GM10248 (cell line): ENCODE results near the gene ARL15.

Experiments
- CTCF ChIA-PET: fragments of 300-600 bp; sonication (Branson Sonifier 250); formaldehyde crosslinking; extraction: SDS; loops from one replicate; lab custom pipeline; 2021; ENCODE audit warnings: antibody characterized with exemption; lab: Yijun Ruan, JAX
- POLR2A ChIA-PET: fragments of 350-650 bp; sonication (Branson Sonifier 250); formaldehyde crosslinking; extraction: SDS; loops from one replicate; lab custom pipeline; 2020; ENCODE audit warnings: antibody characterized with exemption; lab: Yijun Ruan, JAX
- DNase-seq: peaks from one replicate; pipeline ENCODE4 v3.0.0; 2012; ENCODE audit errors: extremely low spot score
- TF ChIP-seq, protein P1 (sequence below): IDR thresholded peaks from 2 replicates; pipeline ENCODE4 v1.5.1; 2012; ENCODE audit warnings: mild to moderate bottlenecking, low read depth; ENCODE audit errors: extremely low read depth, missing control alignments, control extremely low read depth

The ARL15 gene

DNA sequence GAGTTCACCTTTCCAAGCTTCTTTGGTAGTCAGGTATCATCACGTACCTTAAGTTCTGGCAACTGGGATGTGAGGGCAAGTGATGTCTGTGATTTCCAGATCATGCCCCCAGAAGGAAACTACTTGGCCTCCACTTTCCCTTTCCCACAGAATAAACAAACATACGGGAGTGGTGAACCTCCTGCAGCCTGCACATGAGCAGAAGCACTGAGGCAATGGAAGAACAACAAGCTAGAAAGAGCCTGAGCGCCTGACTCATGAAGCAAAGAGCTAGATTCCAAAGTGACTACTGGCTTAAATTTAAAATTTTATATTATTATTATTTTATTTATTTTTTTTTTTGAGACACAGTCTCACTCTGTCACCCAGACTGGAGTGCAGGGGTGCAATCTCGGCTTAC, 35.0 kb downstream of the ARL15 start:
- ChIA-PET POLR2A (no interaction called here), CTCF (interaction anchor here (0.6 to 2.2 kb wide), 2 partner anchors 144 to 431 kb away, joined by 3 to 6 read pairs; no protein-coding TSS in a partner anchor)
- DNase-seq, result no peak
- TF ChIP-seq, protein P1, sequence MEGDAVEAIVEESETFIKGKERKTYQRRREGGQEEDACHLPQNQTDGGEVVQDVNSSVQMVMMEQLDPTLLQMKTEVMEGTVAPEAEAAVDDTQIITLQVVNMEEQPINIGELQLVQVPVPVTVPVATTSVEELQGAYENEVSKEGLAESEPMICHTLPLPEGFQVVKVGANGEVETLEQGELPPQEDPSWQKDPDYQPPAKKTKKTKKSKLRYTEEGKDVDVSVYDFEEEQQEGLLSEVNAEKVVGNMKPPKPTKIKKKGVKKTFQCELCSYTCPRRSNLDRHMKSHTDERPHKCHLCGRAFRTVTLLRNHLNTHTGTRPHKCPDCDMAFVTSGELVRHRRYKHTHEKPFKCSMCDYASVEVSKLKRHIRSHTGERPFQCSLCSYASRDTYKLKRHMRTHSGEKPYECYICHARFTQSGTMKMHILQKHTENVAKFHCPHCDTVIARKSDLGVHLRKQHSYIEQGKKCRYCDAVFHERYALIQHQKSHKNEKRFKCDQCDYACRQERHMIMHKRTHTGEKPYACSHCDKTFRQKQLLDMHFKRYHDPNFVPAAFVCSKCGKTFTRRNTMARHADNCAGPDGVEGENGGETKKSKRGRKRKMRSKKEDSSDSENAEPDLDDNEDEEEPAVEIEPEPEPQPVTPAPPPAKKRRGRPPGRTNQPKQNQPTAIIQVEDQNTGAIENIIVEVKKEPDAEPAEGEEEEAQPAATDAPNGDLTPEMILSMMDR, result no peak

DNA sequence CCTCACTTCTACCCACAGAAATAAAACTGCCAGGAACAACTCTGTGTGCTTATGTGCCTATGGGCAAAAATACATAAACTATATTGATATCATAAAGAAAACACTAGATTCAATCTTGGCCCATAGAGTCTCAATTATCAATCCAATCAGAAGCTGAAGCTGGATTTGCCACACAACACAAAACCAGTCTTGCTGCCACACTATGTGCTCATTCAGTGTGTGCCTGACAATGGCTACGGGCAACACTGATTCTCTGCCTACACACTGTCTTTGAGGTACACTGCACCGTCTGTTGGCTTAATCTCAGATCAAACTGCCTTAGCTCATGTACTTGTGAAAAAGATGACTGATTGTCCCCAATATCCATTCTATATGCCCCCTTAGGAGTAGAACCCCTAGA, 35.4 kb downstream of the ARL15 start:
- ChIA-PET POLR2A (no interaction called here), CTCF (interaction anchor here (0.6 to 2.2 kb wide), 2 partner anchors 145 to 430 kb away, joined by 3 to 6 read pairs; no protein-coding TSS in a partner anchor)
- TF ChIP-seq, protein P1, result no peak
- no peak for DNase-seq

DNA sequence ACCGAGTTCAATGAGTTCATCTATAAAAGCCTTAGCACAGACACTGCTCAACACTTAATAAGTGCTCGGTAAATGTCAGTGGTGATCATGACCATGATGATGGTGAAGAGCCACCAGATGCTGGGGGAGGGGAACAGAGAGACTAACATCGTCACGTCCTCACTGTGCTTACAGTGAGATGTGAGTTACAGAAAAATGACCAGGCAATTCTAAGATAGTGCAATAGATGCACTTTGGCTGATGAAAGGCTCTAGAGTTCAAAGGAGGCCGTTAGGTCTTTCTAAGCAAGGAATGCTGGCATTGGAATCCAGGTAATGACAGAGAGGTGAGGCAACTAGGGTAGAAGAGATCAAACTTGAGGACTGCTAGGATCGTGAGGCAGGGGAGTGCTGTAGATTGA, 36.7 kb downstream of the ARL15 start:
- no peak for DNase-seq
- TF ChIP-seq, protein P1, result no peak
- ChIA-PET POLR2A (no interaction called here), CTCF (no interaction called here)

DNA sequence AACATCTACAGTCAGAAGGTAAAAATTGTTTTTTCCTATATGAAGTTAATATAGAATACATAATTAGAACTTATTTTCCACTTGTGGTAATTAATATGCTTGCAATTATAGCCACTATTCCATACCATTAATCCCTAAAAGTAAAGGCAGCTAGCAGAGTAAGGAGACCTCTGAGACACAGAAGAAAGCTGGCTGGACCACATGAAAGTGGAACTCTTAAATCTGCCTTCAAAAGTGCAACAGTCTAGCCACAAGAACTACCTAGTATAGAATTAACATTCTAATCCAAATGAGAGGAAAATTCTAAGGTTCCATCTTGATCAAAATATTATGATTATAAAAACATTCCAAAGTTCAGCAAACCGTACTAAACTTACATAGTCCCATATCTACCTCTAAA, 37.6 kb downstream of the ARL15 start:
- ChIA-PET CTCF (no interaction called here), POLR2A (no interaction called here)
- no peak for DNase-seq
- TF ChIP-seq, protein P1, result no peak

DNA sequence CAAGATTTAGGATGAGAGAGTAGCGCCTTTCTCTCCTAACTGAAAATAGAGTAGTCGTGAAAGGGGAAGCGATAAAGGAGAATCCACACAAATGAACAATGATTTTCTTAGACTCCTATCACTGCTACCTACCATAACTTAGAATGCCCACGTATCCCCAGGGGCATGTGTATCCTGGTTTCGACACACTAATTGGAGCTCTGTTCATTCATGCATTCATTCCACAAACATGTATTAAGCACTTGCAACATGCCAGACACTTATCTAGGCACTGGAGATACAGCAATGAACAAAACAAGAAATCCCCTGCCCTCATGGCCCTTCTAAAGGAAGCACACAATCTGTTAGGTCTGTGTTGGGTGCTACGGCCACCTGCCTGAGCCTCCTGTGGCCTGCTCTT, 40.0 kb downstream of the ARL15 start:
- TF ChIP-seq, protein P1, result no peak
- ChIA-PET CTCF (no interaction called here), POLR2A (no interaction called here)
- no peak for DNase-seq

DNA sequence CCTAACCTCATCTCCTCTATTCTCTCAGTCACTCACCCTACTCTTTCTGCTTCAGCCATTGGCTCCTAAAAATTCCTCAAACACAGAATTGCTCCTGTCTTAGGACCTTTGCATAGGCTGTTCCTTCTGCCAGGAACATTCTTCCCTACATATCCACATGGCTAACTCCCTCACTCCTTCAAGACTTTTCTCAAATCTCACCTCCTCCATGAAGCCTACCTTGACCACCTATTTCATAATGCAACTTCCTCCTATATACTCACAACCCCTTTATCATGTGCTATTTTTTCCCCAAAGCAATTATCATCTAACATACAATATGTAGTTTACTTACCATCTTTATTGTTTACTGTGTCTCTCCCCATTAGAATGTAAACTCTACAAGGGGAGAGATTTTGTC, 45.8 kb downstream of the ARL15 start:
- TF ChIP-seq, protein P1, result no peak
- ChIA-PET CTCF (no interaction called here), POLR2A (no interaction called here)
- DNase-seq, result no peak

DNA sequence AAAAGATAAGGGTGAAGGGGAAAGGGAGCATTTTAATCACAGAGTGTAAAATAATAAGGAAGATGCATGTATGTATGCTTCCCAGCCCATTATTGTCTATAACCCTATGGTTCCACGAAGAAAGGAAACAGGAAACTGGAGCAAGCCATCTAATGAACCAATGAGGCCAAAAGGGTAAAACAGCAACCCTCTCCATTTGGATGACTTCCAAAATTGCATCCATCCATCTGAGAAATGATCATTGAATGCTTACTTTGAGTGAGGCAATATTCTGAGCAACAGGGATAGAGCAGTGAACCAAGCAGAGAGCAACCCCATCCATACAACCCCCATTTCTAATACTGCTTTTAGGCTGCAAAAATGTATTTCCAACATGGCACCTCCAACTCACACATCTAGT, 46.9 kb downstream of the ARL15 start:
- TF ChIP-seq, protein P1, result no peak
- POLR2A ChIA-PET, result no interaction called here
- CTCF ChIA-PET, result no interaction called here
- DNase-seq, result no peak
